Endothelial cell of umbilical vein (primary cell): ENCODE measurements around the gene RAD51B. TPM values are rescaled to one million over a fixed set of nuclear protein-coding genes. Genes with fewer than 3 reads are reported as not detected.

Experiments used
- BruUV-seq: library from RNA; stranded (reverse); fragments of 400-500 nt; replicated peaks from 2 replicates; lab custom pipeline; 2021; lab: Mats Ljungman, UMichigan
- CTCF ChIA-PET: fragments of 300-600, 350-600 bp; sonication (Branson Sonifier 250); formaldehyde crosslinking; loops from one replicate; lab custom pipeline; 2021; ENCODE audit warnings: antibody characterized with exemption, inconsistent platforms; lab: Charles Lee
- POLR2A ChIA-PET: fragments of 300-600, 350-600 bp; sonication (Branson Sonifier 250); formaldehyde crosslinking; loops from one replicate; lab custom pipeline; 2021; ENCODE audit warnings: antibody characterized with exemption, inconsistent platforms; lab: Charles Lee
- DNase-seq: peaks from one replicate; pipeline ENCODE4 v3.0.0-alpha.2; 2011; ENCODE audit warnings: low read depth, low spot score
- FAIRE-seq: peaks from 2 replicates; lab custom pipeline; 2011; peaks lifted over from hg19 to GRCh38; lab: Jason Lieb, UNC
- H2AFZ ChIP-seq: 2 replicates; pipeline ENCODE4 v1.6.0; 2012; ENCODE audit warnings: low read depth, low read length, control low read depth, inconsistent platforms
- H3K27ac ChIP-seq: 2 replicates; pipeline ENCODE4 v1.5.1; 2011; ENCODE audit warnings: low read depth, mild to moderate bottlenecking, control low read depth, low read length, moderate library complexity; ENCODE audit not compliant: insufficient read depth
- H3K27me3 ChIP-seq, 2 experiments: 2 replicates each; pipeline versions ENCODE4 v1.6.0 to v1.6.1; 2011; ENCODE audit warnings: low read length in 2 of 2, mixed read lengths in 1 of 2; ENCODE audit not compliant: control insufficient read depth in 2 of 2, insufficient read depth in 2 of 2
- H3K36me3 ChIP-seq, 2 experiments: 2 replicates in 1 of 2; 3 replicates in 1 of 2; pipeline ENCODE4 v1.5.1; 2011; ENCODE audit warnings: low read length in 2 of 2, mild to moderate bottlenecking in 1 of 2, moderate library complexity in 1 of 2; ENCODE audit not compliant: control insufficient read depth in 2 of 2, insufficient read depth in 2 of 2; ENCODE audit errors: extremely low read depth in 1 of 2
- H3K4me1 ChIP-seq: 3 replicates; pipeline ENCODE4 v1.5.1; 2011; ENCODE audit warnings: mild to moderate bottlenecking, low read length; ENCODE audit not compliant: control insufficient read depth, insufficient read depth; ENCODE audit errors: extremely low read depth
- H3K4me2 ChIP-seq: 2 replicates; pipeline ENCODE4 v1.6.1; 2011; ENCODE audit warnings: low read length, control low read depth, mixed read lengths; ENCODE audit not compliant: insufficient read depth
- H3K4me3 ChIP-seq, 3 experiments: fragments of 200-600 bp in 1 of 3; sonication (generic), shearing (Covaris generic) in 1 of 3; replicated peaks in 1 of 3; 2 replicates each; pipeline ENCODE4 v1.5.1; 2011 to 2016; ENCODE audit warnings: control low read depth in 3 of 3, low read length in 3 of 3, mild to moderate bottlenecking in 2 of 3, inconsistent platforms in 1 of 3, low read depth in 1 of 3, moderate library complexity in 1 of 3; ENCODE audit not compliant: insufficient read depth in 1 of 3
- H3K79me2 ChIP-seq: 2 replicates; pipeline ENCODE4 v1.6.0; 2012; ENCODE audit warnings: low read length, inconsistent platforms; ENCODE audit not compliant: control insufficient read depth, insufficient read depth
- H3K9ac ChIP-seq: replicated peaks from 2 replicates; pipeline ENCODE3; 2011; ENCODE audit warnings: low read length, control low read depth; ENCODE audit not compliant: insufficient read depth; ENCODE audit errors: extremely low read depth
- H3K9me1 ChIP-seq: replicated peaks from 3 replicates; pipeline ENCODE4 v1.6.0; 2011; ENCODE audit warnings: mild to moderate bottlenecking, low read length; ENCODE audit not compliant: control insufficient read depth, insufficient read depth; ENCODE audit errors: extremely low read depth
- H3K9me3 ChIP-seq: replicated peaks from 2 replicates; pipeline ENCODE4 v1.5.1; 2012; ENCODE audit warnings: low read length, inconsistent platforms; ENCODE audit not compliant: control insufficient read depth, insufficient read depth
- H4K20me1 ChIP-seq: replicated peaks from 2 replicates; pipeline ENCODE3; 2011; ENCODE audit warnings: mild to moderate bottlenecking, low read length; ENCODE audit not compliant: control insufficient read depth, insufficient read depth; ENCODE audit errors: extremely low read depth
- CTCF ChIP-seq, 2 donors: IDR thresholded peaks; 1 replicate in 1 of 2; 2 replicates in 1 of 2; pipeline ENCODE4 v1.5.1; 2011; ENCODE audit warnings: low read length in 2 of 2, mild to moderate bottlenecking in 2 of 2, moderate library complexity in 2 of 2, control low read depth in 1 of 2, inconsistent platforms in 1 of 2, low read depth in 1 of 2; ENCODE audit not compliant: insufficient read depth in 1 of 2; ENCODE audit errors: extremely low read depth in 1 of 2
- EZH2 ChIP-seq: IDR thresholded peaks from 2 replicates; pipeline ENCODE4 v1.6.1; 2012; ENCODE audit warnings: borderline replicate concordance, low read depth, mild to moderate bottlenecking, moderate library complexity, low read length, inconsistent platforms; ENCODE audit not compliant: severe bottlenecking
- FOS ChIP-seq: IDR thresholded peaks from 2 replicates; pipeline ENCODE4 v1.6.1; 2011; ENCODE audit warnings: mild to moderate bottlenecking, low read length, moderate library complexity, borderline replicate concordance; ENCODE audit not compliant: insufficient read depth
- GATA2 ChIP-seq: IDR thresholded peaks from 2 replicates; pipeline ENCODE4 v1.7.0; 2011; ENCODE audit warnings: low read depth, mild to moderate bottlenecking, moderate library complexity, mixed read lengths, low read length; ENCODE audit not compliant: insufficient read length, insufficient read depth
- JUN ChIP-seq: IDR thresholded peaks from 2 replicates; pipeline ENCODE4 v1.6.1; 2011; ENCODE audit warnings: borderline replicate concordance, low read depth; ENCODE audit not compliant: insufficient read length, insufficient read depth
- MAX ChIP-seq: IDR thresholded peaks from 2 replicates; pipeline ENCODE4 v1.6.1; 2011; ENCODE audit not compliant: insufficient read depth, insufficient read length
- MYC ChIP-seq: IDR thresholded peaks from one replicate; pipeline ENCODE4 v1.6.1; 2011; ENCODE audit warnings: mild to moderate bottlenecking, low read depth, low read length
- POLR2A ChIP-seq: IDR thresholded peaks from 2 replicates; pipeline ENCODE4 v1.6.1; 2012; ENCODE audit warnings: low read depth, mild to moderate bottlenecking, control low read depth, low read length
- POLR2AphosphoS5 ChIP-seq: IDR thresholded peaks from 2 replicates; pipeline ENCODE4 v1.6.1; 2012; ENCODE audit warnings: low read depth, mild to moderate bottlenecking, control low read depth, low read length, moderate library complexity; ENCODE audit not compliant: insufficient read depth
- dilution Hi-C: fragments of 300-500 bp; cut with MboI; formaldehyde crosslinking; loops from one replicate; pipeline ENCODE4 v1.15.0; 2019; ENCODE audit warnings: low sequenced_read_pairs; ENCODE audit not compliant: extremely low pct_ligation_motif_present
- intact Hi-C: fragments of 100-400 bp; cut with micrococcal nuclease; formaldehyde crosslinking; loops from one replicate; pipeline ENCODE4 v1.10.0; 2022
- polyA plus RNA-seq, 4 experiments: library from polyadenylated mRNA; depleted of rRNA in 3 of 4; stranded (reverse) in 3 of 4; unstranded in 1 of 4; fragments of >200 nt; gene quantifications; 2 replicates each; pipeline versions ENCODE4 v1.2.1 to v1.2.3, GENCODE V29; 2011 to 2012; ENCODE audit warnings: missing spikeins in 1 of 4
- total RNA-seq: library from RNA; stranded (reverse); gene quantifications from 2 replicates; pipeline ENCODE4 v1.2.3, GENCODE V29; 2021

The RAD51B gene
- total and polyA plus RNA-seq, 2 donors (not counting 3 experiments of a cell fraction or from before 2014, with no cell fraction given), result 3.9 to 19.0 TPM

- no peaks in the 10 kb centered on the region for H3K27me3 ChIP-seq
- no peaks in the 10 kb centered on the region for H4K20me1 ChIP-seq
- FAIRE-seq (no peak), DNase-seq (no peak)
- H2AFZ ChIP-seq, result no peak overlapping the region
- BruUV-seq, result no TSS peak
- no peaks in the 10 kb centered on the region for H3K36me3 ChIP-seq
- no peak overlapping the region for H3K27ac ChIP-seq
- H3K9me3 ChIP-seq, result no peaks in the 10 kb centered on the region
- dilution Hi-C loops (no loop called here), intact Hi-C loops (no loop called here)
- ChIA-PET CTCF (interaction anchor here (1.6 to 2.9 kb wide), 3 partner anchors 11 to 75 kb away, joined by 4 to 6 read pairs (median 6); no protein-coding TSS in a partner anchor), POLR2A (no interaction called here)
- no peaks in the 10 kb centered on the region for H3K9me1 ChIP-seq
- H3K79me2 ChIP-seq, result no peaks in the 10 kb centered on the region
- H3K4me3 ChIP-seq, result no peak overlapping the region
- peaks cover 13% of the 10 kb centered on the region for H3K4me1 ChIP-seq
- TF ChIP-seq CTCF (IDR thresholded peaks at IDR 0.05; ENCODE audit: extremely low read depth in 1 of 2, insufficient read depth in 1 of 2, low read depth in 1 of 2, low read length in 2 of 2), result no peak
- no peak overlapping the region for H3K4me2 ChIP-seq
- no peak overlapping the region for H3K9ac ChIP-seq
Measured at GRCh38 chr14:68373124-68373646, 553.6 kb downstream of the RAD51B start.

- FAIRE-seq, result no peak
- POLR2A ChIA-PET, result no interaction called here
Measured at GRCh38 chr14:68373847-68374444, 554.4 kb downstream of the RAD51B start.

More at GRCh38 chr14:68373847-68374444, 554.4 kb downstream of the RAD51B start:
- intact Hi-C loops, result no loop called here
- TF ChIP-seq POLR2A, result no peak
- no peak for TF ChIP-seq CTCF (IDR thresholded peaks at IDR 0.05; ENCODE audit: extremely low read depth in 1 of 2, insufficient read depth in 1 of 2, low read depth in 1 of 2, low read length in 2 of 2)
- no peak for TF ChIP-seq GATA2
- no peak for TF ChIP-seq JUN
- TF ChIP-seq EZH2, result no peak
- TF ChIP-seq POLR2AphosphoS5, result no peak
- TF ChIP-seq MAX, result no peak
- TF ChIP-seq FOS, result no peak
- TF ChIP-seq MYC, result no peak
- Histone ChIP-seq H3K9ac (no peak overlapping the region), H3K27me3 (no peaks in the 10 kb centered on the region), H3K4me1 (peaks cover 15% of the 10 kb centered on the region), H3K4me2 (no peak overlapping the region), H3K36me3 (no peaks in the 10 kb centered on the region), H3K79me2 (no peaks in the 10 kb centered on the region), H3K9me1 (no peaks in the 10 kb centered on the region), H3K4me3 (no peak overlapping the region), H3K9me3 (no peaks in the 10 kb centered on the region), H2AFZ (no peak overlapping the region), H4K20me1 (no peaks in the 10 kb centered on the region), H3K27ac (no peak overlapping the region)
- DNase-seq, result no peak
- no TSS peak for BruUV-seq
- dilution Hi-C loops, result no loop called here
- CTCF ChIA-PET, result interaction anchor here (1.5 to 2.9 kb wide), 2 partner anchors 8 to 13 kb away, joined by 4 to 6 read pairs; no protein-coding TSS in a partner anchor
